ENCODE results near the gene WASF1.

GRCh38 chr6:110102411-110102810 lies 77.1 kb downstream of the WASF1 start:
- TF ChIP-seq CTCF (IDR thresholded peaks at IDR 0.05; ENCODE audit: poor library complexity) (no peak), EZH2 (IDR thresholded peaks at IDR 0.05; ENCODE audit: borderline replicate concordance) (no peak)
